NCI-H1694 treated with DMSO at 0.1 percent for 48 hours (cell line): ENCODE measurements around the gene RNF14.

Source experiments
- DNase-seq: peaks from one replicate; lab custom pipeline; 2025; lab: John Stamatoyannopoulos, UW

RNF14 gene

DNA sequence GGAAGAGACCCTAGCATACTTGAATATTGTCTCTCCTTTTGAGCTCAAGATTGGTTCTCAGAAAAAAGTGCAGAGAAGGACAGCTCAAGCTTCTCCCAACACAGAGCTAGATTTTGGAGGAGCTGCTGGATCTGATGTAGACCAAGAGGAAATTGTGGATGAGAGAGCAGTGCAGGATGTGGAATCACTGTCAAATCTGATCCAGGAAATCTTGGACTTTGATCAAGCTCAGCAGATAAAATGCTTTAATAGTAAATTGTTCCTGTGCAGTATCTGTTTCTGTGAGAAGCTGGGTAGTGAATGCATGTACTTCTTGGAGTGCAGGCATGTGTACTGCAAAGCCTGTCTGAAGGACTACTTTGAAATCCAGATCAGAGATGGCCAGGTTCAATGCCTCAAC lies 9.5 kb downstream of the RNF14 start:
- no peak for DNase-seq

DNA sequence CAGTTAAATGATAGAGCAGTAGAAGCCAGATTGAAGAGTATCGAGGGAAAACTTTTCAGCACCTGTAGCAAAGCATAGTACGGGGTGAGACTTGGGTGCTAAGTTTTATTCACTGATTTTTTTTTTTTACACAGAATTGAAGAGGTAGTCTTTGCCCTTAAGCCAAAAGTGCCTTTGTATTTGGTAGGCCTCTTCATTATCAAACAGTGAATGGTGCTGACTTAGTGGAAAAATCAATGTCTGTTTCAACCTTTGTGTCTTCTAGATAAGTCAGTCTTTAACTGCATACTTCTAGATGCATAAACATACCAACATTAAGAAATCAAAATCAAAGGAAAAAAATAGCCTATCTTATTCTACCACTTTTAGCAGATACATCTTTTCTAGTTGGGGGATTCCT lies 13.7 kb downstream of the RNF14 start:
- DNase-seq: no peak

DNA sequence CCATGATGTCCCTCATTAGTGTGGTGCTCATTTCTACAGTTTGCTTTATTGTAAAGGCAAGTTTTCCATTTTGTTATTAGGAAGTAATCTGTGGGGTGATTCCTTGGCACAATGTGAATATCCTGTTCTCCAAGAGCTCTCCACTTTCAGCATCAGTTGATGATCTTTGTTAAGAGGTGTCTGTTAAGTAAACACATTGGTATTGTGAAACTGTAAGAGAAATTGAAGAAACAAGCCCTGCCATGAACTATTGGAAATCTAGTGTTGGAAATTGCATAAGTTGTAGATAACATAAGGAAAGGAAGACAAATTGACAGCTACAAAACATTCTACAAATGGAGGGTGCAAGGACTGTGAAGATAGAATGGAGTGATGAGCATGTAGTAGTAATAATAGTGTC lies 17.2 kb downstream of the RNF14 start:
- DNase-seq: no peak

DNA sequence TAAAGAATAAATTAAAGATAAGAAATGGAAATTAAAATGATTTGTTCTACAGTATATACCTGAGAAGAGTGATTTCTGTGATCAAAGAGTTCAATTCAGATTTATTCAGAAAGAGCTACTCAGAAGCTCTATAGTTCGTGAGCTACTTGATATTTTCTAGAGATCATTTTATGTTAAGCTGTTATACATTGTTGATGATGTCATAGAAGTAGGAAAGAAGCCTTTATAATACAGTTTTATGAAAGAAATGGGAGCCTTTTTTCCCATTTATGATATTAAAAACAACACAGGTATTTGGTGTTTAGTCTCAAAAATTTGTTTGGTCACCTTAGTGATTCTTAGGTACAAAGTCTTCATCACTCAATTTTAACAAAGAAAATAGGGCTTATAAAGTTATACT lies 20.8 kb downstream of the RNF14 start:
- DNase-seq: no peak

DNA sequence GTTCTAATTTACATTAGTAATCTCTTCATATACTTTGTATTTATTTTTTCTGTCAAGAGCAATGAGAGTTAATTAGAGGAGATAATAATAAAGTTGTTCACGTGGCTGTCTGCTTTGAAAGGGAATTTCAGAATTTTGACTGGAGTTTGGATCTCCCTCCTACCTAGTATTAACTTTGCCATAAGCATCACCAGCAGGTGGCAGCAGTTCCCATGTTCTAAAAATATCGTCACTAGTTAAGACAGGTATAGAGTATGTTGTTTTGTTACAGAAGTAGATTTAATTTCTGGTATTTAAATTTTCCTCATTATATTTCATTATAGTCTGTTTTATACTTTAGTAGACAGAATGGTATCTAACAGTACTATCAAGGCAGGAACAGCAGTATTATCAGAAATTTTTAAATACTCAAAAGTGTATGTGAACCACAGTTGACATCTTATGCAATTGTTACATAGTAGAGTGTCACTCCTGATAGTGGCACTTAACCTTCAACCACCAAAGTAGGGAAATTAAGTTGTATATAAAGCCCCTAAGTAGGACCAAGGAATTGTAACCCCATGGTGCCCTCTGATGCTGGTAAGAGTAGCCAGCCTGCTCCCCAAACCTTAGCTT lies 23.6 kb downstream of the RNF14 start:
- DNase-seq: peak; percentile 41

DNA sequence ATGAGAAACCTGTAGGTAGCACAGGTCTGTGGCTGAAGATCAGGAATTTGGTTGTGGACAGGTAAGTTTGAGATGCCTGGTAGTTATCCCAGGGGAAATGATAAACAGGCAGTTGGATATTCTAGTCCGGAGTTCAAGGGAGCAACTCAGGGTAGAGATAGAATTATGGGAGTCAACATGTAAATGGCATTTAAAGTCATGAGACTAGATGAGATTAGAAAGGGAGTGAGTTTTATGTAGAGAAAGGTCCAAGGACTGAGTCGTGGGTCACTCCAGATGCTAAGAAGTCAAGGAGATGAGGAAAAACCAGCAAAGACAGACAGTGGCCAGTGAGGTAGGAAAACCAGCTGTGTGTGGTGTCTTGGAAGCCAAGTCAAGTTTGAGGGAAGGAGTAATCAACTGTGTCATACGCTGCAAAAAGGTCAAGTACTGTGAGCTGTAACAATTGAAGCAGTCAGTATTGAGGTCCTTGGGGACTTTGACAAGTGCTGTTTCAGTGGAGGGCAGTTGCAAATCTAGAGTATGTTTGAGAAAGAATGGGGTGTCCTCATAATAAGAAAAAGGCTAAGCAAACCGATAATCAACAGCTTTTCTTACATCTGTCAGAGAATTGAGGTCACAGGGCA lies 25.7 kb downstream of the RNF14 start:
- no peak for DNase-seq

DNA sequence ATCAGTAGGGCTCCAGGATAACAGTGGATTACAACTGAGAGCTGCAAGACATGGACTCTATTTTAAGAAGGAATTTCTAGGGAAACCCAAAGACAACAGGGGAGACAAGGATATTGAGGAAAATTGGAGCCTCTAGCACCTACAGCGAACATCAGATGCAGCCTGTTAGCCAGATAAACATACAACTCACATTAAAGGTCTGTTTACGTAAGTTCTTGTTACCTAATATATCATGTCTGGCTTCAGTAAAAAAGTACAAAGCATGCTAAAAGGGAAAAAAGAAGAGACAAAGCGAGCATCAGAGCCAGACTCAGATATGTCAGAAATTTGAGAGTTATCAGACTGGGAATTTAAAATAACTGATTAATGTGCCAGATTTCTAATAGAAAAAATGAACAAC lies 26.8 kb downstream of the RNF14 start:
- DNase-seq: no peak

DNA sequence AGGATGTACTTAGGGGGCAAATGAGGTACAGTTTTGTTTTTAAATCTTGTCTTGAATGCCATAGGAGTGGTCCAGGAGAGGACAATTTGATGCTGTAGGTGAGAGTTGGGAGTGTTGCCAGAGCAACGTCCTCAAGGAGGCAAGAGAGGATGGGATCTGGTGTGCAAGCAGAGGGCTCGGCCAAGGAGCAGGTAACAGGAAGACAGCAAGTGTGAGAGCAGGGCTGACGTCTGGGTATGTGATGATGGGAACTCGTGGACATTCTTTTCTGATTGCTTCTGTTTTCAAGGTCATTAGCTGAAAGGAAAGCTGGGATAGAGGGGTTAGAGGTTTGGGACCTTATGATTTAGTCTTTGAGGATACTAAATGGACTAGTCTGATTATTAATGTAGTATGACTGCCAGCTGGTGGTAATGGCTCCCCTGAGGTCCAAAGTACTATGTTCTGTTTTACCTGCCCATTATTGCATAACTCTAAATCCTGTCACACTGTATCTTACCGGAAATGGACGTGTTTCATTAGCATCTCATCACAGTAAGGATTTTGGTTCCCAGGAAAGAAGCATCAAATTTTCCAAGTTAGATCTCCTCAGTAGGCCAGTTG lies 28.6 kb downstream of the RNF14 start:
- no peak for DNase-seq

DNA sequence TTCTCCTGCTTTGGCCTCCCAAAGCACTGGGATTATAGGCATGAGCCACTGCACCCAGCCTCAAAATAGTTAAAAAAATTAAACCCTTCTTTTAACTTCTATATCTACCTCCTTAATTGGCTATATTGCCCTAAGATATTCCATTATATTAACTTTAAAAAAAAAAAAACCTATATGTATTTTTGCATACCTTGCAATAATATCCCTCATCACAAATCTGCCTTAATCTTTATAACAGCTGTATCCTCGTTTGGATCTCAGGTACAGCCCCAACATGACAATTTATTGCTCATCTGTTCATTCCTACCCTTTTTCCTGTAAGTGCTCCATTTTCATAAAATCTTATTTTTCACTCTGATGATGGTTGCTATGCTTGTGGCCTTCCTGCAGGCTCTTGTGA lies 31.3 kb downstream of the RNF14 start:
- DNase-seq: no peak

DNA sequence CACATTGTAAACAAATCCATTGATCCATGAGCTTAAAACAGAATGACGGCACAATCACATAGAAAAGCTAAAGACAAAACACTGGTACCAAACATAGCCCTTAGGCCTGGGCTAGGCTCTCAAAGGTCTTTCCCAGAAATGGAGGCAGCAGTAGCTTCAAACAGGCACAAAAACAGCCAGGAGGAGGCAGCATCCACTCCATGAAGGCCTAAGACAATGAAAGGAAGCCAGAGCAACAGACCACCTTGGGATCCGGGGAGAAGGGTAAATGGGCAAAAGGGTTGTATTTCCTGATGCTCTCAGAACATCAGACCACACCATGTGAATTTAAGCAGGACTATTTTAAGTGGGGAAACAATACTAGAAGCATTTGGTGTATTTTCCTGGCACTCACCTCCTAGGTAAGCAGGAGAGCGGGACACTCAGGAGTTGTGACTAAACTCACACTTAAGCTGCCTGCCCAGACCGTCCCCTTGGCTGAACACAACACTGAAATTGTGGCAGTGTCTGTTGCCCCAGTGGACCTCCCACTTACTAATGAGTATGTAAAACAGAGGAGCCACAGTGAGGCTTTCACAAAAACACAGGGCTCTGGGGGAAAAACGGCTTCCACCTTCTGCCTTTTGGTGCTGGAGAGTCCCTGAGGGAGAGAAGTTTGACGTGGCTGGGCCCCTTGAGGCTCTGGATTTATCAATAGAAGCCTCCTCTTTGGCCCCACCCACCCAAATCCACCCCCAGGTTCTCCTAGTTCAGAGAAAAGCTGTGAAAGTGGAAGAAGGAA lies 32.0 kb downstream of the RNF14 start:
- DNase-seq: no peak

DNA sequence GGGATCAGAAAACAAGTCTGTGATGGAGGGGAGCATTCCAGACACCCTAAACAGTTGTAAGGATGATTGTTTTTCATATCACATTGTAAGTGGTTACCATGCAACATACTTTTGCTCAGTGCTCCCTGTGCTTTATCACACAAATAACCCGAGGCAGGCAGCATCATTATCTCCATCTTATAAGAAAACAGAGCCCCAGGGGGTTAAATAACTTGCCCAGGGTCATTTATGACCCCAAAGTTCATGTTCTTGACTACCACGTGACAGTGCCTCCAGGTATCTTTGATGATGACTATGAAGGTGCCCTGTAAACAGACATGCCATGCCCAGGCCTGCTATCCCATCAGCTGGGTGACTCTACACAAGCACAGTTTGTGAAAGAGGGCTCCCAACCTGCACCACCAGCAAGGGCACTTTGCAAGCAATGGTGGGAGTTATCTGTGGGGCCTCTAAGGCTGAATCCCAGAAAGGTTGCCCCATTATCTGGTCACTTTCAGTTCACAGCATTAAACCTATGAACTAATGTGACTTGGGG lies 34.4 kb downstream of the RNF14 start:
- no peak for DNase-seq

DNA sequence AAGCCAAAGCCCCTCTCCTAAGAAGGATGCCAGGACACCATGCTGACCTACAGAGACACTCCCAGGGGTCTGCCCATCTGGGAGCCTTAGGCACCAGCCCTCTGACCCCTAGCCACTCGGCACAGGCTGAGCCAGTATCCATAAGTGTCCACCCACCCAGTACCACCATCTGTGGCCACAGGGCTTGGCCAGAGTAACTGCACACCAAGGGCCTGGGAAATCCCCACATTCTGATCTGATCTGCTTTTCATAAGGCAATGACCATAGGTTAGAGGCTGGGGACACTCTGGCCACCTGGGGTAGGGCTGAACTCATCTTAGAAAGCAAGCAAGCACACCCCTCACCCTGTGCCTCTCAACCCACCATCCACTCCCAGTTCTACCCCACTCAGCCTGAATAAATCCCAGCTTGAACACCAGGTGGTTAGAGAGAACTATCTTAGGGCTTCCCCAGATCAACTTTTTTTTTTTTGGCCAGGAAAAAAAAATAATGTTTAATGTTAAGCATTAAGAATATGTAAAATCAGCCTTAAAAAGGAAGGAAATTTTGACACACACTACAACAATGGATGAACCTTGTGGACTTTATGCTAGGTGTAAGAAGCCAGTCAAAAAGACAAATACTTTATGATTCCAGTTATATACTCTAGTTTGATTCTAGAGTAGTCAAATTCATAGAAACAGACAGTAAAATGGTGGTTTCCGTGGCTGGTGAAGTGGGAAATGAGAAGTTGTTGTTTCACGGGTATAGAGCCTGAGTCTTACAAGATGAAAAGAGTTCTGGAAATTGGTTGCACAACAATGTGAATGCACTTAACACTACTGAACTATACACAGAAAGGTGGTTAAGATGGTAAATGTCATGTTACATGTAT lies 37.7 kb downstream of the RNF14 start:
- DNase-seq: no peak

DNA sequence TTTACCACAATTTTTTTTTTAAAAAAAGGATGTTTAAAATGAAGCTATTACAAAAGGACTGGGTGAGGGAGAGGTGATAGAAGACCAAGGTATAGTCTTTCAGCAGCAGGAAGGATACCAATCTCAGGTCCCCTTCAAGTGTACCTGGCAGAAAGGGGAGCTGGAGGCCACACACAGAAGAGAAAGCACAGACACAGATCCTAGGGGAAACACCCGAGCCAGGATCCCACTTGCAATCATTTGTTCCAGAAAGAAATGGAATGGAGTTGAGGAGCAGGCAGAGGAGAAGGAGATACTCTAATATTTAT lies 38.3 kb downstream of the RNF14 start:
- no peak for DNase-seq

DNA sequence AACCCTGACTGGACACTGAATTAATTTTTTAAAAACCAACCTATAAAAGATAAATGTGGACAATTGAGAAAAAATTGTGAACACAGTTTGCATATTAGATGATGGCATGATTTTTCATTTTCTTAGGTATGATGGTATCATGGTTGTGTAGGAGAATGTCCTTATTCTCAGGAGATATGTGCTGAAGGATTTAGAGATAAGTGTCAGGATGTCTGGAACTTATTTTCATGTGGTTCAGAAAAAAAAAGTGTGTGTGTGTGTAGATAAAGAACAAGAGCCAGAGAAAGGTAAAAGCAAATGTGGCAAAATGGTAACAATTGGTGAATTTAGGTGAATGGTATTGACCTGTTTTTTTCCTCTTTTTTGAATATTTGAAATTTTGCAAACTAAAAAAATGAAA lies 39.9 kb downstream of the RNF14 start:
- DNase-seq: no peak

DNA sequence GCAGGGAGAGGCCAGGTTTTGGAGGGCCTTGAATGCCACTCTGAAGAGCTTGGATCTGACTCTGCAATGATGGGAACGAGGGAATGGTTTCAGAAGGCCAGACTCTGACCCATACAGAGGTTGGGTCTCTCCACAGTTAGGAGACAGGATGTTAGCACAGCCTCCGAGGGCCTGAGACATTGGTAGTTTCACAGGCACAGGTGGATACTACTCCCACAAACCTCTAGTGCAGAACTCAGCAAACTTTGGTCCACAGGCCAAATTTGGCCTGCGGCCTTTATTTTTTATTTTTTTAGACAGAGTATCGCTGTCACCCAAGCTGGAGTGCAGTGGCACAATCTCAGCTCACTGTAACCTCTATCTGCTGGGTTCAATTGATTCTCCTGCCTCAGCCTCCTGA lies 41.0 kb downstream of the RNF14 start:
- DNase-seq: no peak

DNA sequence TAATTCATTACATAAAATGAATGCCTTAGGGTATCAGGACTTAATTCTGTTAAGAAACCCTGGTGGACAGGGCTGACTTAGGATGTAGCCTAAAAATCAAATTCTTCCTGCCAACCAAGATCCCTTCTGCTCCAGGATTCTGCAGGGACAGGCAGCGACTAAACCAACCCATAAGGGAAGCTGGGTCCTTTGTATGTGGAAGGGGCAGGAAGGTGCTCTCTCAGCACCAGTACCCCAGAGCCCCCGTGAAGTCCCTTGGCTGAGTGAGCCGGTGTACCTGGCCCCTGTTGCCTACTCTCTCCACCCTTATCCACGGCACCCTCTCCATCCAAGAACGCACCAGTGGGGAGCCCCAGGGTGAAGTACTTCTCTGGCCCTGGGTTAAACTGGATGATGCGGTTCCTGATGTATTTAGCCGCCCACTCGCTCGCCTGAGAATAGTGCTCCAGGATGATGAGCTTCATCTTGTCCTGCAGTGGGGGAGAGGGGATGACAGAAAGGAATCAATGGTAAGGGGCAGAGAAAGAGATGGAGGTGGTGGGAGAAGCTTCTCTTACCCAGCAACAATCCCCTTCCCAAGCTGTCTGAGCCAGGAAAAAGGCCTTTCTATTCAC lies 42.8 kb downstream of the RNF14 start:
- DNase-seq: no peak

DNA sequence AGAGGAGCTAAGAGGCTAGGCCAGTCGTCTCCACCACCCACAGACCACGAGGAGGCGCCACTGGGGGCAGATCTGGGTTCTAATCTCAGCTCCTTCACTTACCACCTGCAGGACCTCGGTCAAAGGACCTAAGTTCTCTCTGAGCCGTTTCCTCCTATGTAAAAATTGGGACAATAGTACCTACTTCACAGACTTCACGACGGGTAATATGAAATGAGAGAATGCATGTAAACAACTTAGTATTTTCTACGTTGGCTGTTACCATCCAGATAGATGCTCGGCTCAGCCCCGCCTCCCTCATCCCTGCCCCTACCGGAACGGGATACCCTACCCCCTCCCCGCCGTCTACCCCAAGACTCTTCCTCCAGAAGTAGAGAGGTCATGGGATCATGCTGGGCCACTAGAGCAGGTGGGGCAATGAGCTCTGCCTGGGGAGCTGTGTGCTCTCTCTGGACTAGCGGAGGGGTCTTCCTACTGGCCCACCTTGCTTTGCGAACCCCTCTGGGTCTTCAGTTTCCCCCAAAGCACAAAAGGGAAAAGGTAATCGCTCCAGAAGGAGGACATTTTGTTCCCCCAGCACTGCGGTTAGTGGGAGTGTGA lies 43.4 kb downstream of the RNF14 start:
- peak; percentile 26 for DNase-seq

DNA sequence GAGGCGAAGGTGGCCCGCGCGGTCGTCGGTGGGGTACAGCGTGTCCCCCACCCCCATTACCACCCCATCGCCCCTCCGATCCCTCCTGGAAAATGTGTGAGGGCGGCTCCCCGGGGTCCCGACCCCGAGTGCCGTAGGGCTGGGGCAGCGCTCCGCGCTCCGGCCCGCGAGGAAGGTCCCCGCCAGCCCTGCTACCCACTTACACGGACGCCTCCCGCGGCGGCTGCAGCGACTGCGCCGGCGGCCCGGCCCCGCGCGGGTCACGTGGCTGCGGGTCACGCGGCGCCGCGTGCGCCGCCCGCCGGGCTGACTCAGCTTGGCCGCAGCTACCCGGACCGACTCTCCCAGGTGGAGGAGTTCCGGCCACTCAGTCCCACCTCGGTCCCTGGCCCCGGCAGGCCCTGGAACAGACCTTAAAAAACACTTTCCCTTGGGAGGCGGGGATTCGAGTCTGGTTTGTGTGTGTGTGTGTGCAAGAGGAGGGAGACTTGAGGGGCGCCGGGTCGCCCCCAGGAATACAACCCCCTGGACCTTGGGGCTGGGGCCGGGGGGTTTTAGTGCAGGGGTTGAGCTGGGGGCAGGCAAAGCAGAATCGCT lies 44.0 kb downstream of the RNF14 start, which contains the start of gene GNPDA1:
Gene GNPDA1 (minus strand): TSS at position 236 of the 597 bp plus-strand sequence. CDS start 992 bp downstream, outside the sequence.
- DNase-seq: no peak

DNA sequence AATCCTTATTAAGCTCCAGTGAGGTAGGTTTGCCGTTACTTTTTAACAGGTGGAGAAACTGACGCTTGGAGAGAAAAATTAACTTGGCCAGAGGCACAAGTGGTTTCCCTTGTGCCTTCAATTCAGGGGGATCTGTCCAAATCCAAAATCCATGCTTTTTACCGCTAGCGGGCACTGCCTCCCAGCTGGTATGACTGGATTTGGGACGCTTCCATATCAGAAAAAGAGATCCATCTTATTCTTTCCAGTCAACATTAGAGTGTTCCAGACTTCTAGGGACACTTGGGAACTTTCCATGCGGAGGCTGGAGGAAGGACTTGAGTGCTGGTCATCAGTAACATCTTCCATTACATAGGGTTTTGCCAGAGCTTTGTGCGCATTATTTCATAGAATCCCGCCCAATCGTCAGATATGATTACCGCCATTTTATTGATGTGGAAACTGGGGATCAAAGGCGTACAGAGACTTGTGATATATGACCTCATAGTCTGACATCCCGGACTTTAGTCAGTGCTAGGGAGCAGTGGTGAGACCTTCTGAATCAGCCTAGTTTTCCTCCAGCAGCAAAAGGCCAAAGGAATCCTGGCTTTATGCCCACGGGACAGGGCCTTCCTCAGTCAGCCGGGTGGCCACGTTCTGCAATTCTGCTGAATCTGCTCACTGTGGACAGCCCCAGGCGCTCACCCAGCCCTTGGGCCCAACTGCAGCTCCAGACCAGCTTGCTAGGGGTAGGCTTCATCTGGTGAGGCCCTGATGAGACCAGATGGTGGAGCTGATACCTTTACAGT lies 45.0 kb downstream of the RNF14 start:
- no peak for DNase-seq
